ENCODE data around the gene C5orf22.

C5orf22 gene

GRCh38 chr5:31523041-31523440 is 9.1 kb upstream of the C5orf22 start:
- in situ Hi-C loops (cut with MboI; ENCODE audit: low pct_unique_long_range_greater_than_20kb, low sequenced_read_pairs, unreplicated experiment), result no loop called here
- DNase-seq (ENCODE audit: low spot score), result no peak
- TF ChIP-seq, protein P1, sequence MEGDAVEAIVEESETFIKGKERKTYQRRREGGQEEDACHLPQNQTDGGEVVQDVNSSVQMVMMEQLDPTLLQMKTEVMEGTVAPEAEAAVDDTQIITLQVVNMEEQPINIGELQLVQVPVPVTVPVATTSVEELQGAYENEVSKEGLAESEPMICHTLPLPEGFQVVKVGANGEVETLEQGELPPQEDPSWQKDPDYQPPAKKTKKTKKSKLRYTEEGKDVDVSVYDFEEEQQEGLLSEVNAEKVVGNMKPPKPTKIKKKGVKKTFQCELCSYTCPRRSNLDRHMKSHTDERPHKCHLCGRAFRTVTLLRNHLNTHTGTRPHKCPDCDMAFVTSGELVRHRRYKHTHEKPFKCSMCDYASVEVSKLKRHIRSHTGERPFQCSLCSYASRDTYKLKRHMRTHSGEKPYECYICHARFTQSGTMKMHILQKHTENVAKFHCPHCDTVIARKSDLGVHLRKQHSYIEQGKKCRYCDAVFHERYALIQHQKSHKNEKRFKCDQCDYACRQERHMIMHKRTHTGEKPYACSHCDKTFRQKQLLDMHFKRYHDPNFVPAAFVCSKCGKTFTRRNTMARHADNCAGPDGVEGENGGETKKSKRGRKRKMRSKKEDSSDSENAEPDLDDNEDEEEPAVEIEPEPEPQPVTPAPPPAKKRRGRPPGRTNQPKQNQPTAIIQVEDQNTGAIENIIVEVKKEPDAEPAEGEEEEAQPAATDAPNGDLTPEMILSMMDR (IDR thresholded peaks at IDR 0.05; ENCODE audit: extremely low read depth, insufficient read depth, missing control alignments), result no peak

DNA sequence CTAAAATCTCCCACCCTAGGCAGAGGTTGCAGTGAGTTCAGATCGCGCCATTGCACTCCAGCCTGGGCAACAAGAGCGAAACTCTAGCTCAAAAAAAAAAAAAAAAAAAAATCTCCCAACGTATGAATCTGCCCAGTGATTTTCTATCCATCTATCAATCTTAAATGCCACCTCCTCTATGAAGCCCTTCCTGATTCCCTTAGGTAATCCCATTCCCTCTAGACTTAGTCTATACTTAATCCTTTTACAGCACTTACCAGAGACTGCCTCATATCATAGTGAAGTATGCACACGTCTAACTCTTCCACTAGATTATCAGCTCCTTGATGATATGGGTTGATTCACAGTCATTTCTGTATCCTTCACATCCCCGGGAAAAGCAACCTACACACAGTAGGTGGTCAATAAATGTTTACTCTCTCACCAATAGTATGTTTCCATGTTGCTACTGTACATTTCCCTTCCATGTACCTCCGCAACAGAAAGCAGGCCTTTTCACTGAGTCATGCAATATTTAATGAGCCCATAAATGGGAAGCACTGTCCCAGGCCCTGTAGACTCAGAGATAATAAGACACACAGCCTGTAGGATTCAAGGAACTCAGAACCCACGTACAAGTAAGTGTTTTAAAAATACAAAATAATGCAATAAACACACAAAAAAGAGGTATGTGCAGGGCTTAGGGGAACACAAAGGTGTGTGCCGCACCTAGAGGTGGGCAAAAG is 1.4 kb upstream of the C5orf22 start:
- TF ChIP-seq, protein P1 (IDR thresholded peaks at IDR 0.05; ENCODE audit: extremely low read depth, insufficient read depth, missing control alignments), result no peak
- in situ Hi-C loops (cut with MboI; ENCODE audit: low pct_unique_long_range_greater_than_20kb, low sequenced_read_pairs, unreplicated experiment), result no loop called here
- DNase-seq (ENCODE audit: low spot score), result no peak

GRCh38 chr5:31531543-31531887 is 586 bp upstream of the C5orf22 start:
- in situ Hi-C loops (cut with MboI; ENCODE audit: low pct_unique_long_range_greater_than_20kb, low sequenced_read_pairs, unreplicated experiment), result no loop called here
- peak; percentile 37 for DNase-seq (ENCODE audit: low spot score)
- TF ChIP-seq, protein P1 (IDR thresholded peaks at IDR 0.05; ENCODE audit: extremely low read depth, insufficient read depth, missing control alignments), result no peak

- TF ChIP-seq, protein P1 (IDR thresholded peaks at IDR 0.05; ENCODE audit: extremely low read depth, insufficient read depth, missing control alignments), result no peak
- no peak for DNase-seq (ENCODE audit: low spot score)
- in situ Hi-C loops (cut with MboI; ENCODE audit: low pct_unique_long_range_greater_than_20kb, low sequenced_read_pairs, unreplicated experiment), result no loop called here
Observed at GRCh38 chr5:31534527-31535046, 2.5 kb downstream of the C5orf22 start.

- TF ChIP-seq, protein P1 (IDR thresholded peaks at IDR 0.05; ENCODE audit: extremely low read depth, insufficient read depth, missing control alignments), result no peak
- in situ Hi-C loops (cut with MboI; ENCODE audit: low pct_unique_long_range_greater_than_20kb, low sequenced_read_pairs, unreplicated experiment), result no loop called here
- DNase-seq (ENCODE audit: low spot score), result no peak
Observed at GRCh38 chr5:31536873-31537272, 4.8 kb downstream of the C5orf22 start.

GRCh38 chr5:31537349-31537748 is 5.2 kb downstream of the C5orf22 start:
- TF ChIP-seq, protein P1 (IDR thresholded peaks at IDR 0.05; ENCODE audit: extremely low read depth, insufficient read depth, missing control alignments), result no peak
- DNase-seq (ENCODE audit: low spot score), result no peak
- in situ Hi-C loops (cut with MboI; ENCODE audit: low pct_unique_long_range_greater_than_20kb, low sequenced_read_pairs, unreplicated experiment), result no loop called here
